Endothelial cell of umbilical vein (primary cell): ENCODE measurements around the gene FRMD4A. TPM values are rescaled to one million over a fixed set of nuclear protein-coding genes. Genes with fewer than 3 reads are reported as not detected.

Experiments
- BruUV-seq: library from RNA; stranded (reverse); fragments of 400-500 nt; replicated peaks from 2 replicates; lab custom pipeline; 2021; lab: Mats Ljungman, UMichigan
- CTCF ChIA-PET: fragments of 300-600, 350-600 bp; sonication (Branson Sonifier 250); formaldehyde crosslinking; loops from one replicate; lab custom pipeline; 2021; ENCODE audit warnings: antibody characterized with exemption, inconsistent platforms; lab: Charles Lee
- POLR2A ChIA-PET: fragments of 300-600, 350-600 bp; sonication (Branson Sonifier 250); formaldehyde crosslinking; loops from one replicate; lab custom pipeline; 2021; ENCODE audit warnings: antibody characterized with exemption, inconsistent platforms; lab: Charles Lee
- DNase-seq: peaks from one replicate; pipeline ENCODE4 v3.0.0-alpha.2; 2011; ENCODE audit warnings: low read depth, low spot score
- FAIRE-seq: peaks from 2 replicates; lab custom pipeline; 2011; peaks lifted over from hg19 to GRCh38; lab: Jason Lieb, UNC
- H2AFZ ChIP-seq: 2 replicates; pipeline ENCODE4 v1.6.0; 2012; ENCODE audit warnings: low read depth, low read length, control low read depth, inconsistent platforms
- H3K27ac ChIP-seq: 2 replicates; pipeline ENCODE4 v1.5.1; 2011; ENCODE audit warnings: low read depth, mild to moderate bottlenecking, control low read depth, low read length, moderate library complexity; ENCODE audit not compliant: insufficient read depth
- H3K27me3 ChIP-seq, 2 experiments: 2 replicates each; pipeline versions ENCODE4 v1.6.0 to v1.6.1; 2011; ENCODE audit warnings: low read length in 2 of 2, mixed read lengths in 1 of 2; ENCODE audit not compliant: control insufficient read depth in 2 of 2, insufficient read depth in 2 of 2
- H3K36me3 ChIP-seq, 2 experiments: 2 replicates in 1 of 2; 3 replicates in 1 of 2; pipeline ENCODE4 v1.5.1; 2011; ENCODE audit warnings: low read length in 2 of 2, mild to moderate bottlenecking in 1 of 2, moderate library complexity in 1 of 2; ENCODE audit not compliant: control insufficient read depth in 2 of 2, insufficient read depth in 2 of 2; ENCODE audit errors: extremely low read depth in 1 of 2
- H3K4me1 ChIP-seq: 3 replicates; pipeline ENCODE4 v1.5.1; 2011; ENCODE audit warnings: mild to moderate bottlenecking, low read length; ENCODE audit not compliant: control insufficient read depth, insufficient read depth; ENCODE audit errors: extremely low read depth
- H3K4me2 ChIP-seq: 2 replicates; pipeline ENCODE4 v1.6.1; 2011; ENCODE audit warnings: low read length, control low read depth, mixed read lengths; ENCODE audit not compliant: insufficient read depth
- H3K4me3 ChIP-seq, 3 experiments: fragments of 200-600 bp in 1 of 3; sonication (generic), shearing (Covaris generic) in 1 of 3; replicated peaks in 1 of 3; 2 replicates each; pipeline ENCODE4 v1.5.1; 2011 to 2016; ENCODE audit warnings: control low read depth in 3 of 3, low read length in 3 of 3, mild to moderate bottlenecking in 2 of 3, inconsistent platforms in 1 of 3, low read depth in 1 of 3, moderate library complexity in 1 of 3; ENCODE audit not compliant: insufficient read depth in 1 of 3
- H3K79me2 ChIP-seq: 2 replicates; pipeline ENCODE4 v1.6.0; 2012; ENCODE audit warnings: low read length, inconsistent platforms; ENCODE audit not compliant: control insufficient read depth, insufficient read depth
- H3K9ac ChIP-seq: replicated peaks from 2 replicates; pipeline ENCODE3; 2011; ENCODE audit warnings: low read length, control low read depth; ENCODE audit not compliant: insufficient read depth; ENCODE audit errors: extremely low read depth
- H3K9me1 ChIP-seq: replicated peaks from 3 replicates; pipeline ENCODE4 v1.6.0; 2011; ENCODE audit warnings: mild to moderate bottlenecking, low read length; ENCODE audit not compliant: control insufficient read depth, insufficient read depth; ENCODE audit errors: extremely low read depth
- H3K9me3 ChIP-seq: replicated peaks from 2 replicates; pipeline ENCODE4 v1.5.1; 2012; ENCODE audit warnings: low read length, inconsistent platforms; ENCODE audit not compliant: control insufficient read depth, insufficient read depth
- H4K20me1 ChIP-seq: replicated peaks from 2 replicates; pipeline ENCODE3; 2011; ENCODE audit warnings: mild to moderate bottlenecking, low read length; ENCODE audit not compliant: control insufficient read depth, insufficient read depth; ENCODE audit errors: extremely low read depth
- CTCF ChIP-seq, 2 donors: IDR thresholded peaks; 1 replicate in 1 of 2; 2 replicates in 1 of 2; pipeline ENCODE4 v1.5.1; 2011; ENCODE audit warnings: low read length in 2 of 2, mild to moderate bottlenecking in 2 of 2, moderate library complexity in 2 of 2, control low read depth in 1 of 2, inconsistent platforms in 1 of 2, low read depth in 1 of 2; ENCODE audit not compliant: insufficient read depth in 1 of 2; ENCODE audit errors: extremely low read depth in 1 of 2
- EZH2 ChIP-seq: IDR thresholded peaks from 2 replicates; pipeline ENCODE4 v1.6.1; 2012; ENCODE audit warnings: borderline replicate concordance, low read depth, mild to moderate bottlenecking, moderate library complexity, low read length, inconsistent platforms; ENCODE audit not compliant: severe bottlenecking
- FOS ChIP-seq: IDR thresholded peaks from 2 replicates; pipeline ENCODE4 v1.6.1; 2011; ENCODE audit warnings: mild to moderate bottlenecking, low read length, moderate library complexity, borderline replicate concordance; ENCODE audit not compliant: insufficient read depth
- GATA2 ChIP-seq: IDR thresholded peaks from 2 replicates; pipeline ENCODE4 v1.7.0; 2011; ENCODE audit warnings: low read depth, mild to moderate bottlenecking, moderate library complexity, mixed read lengths, low read length; ENCODE audit not compliant: insufficient read length, insufficient read depth
- JUN ChIP-seq: IDR thresholded peaks from 2 replicates; pipeline ENCODE4 v1.6.1; 2011; ENCODE audit warnings: borderline replicate concordance, low read depth; ENCODE audit not compliant: insufficient read length, insufficient read depth
- MYC ChIP-seq: IDR thresholded peaks from one replicate; pipeline ENCODE4 v1.6.1; 2011; ENCODE audit warnings: mild to moderate bottlenecking, low read depth, low read length
- POLR2A ChIP-seq: IDR thresholded peaks from 2 replicates; pipeline ENCODE4 v1.6.1; 2012; ENCODE audit warnings: low read depth, mild to moderate bottlenecking, control low read depth, low read length
- POLR2AphosphoS5 ChIP-seq: IDR thresholded peaks from 2 replicates; pipeline ENCODE4 v1.6.1; 2012; ENCODE audit warnings: low read depth, mild to moderate bottlenecking, control low read depth, low read length, moderate library complexity; ENCODE audit not compliant: insufficient read depth
- dilution Hi-C: fragments of 300-500 bp; cut with MboI; formaldehyde crosslinking; loops from one replicate; pipeline ENCODE4 v1.15.0; 2019; ENCODE audit warnings: low sequenced_read_pairs; ENCODE audit not compliant: extremely low pct_ligation_motif_present
- intact Hi-C: fragments of 100-400 bp; cut with micrococcal nuclease; formaldehyde crosslinking; loops from one replicate; pipeline ENCODE4 v1.10.0; 2022
- polyA plus RNA-seq, 4 experiments: library from polyadenylated mRNA; depleted of rRNA in 3 of 4; stranded (reverse) in 3 of 4; unstranded in 1 of 4; fragments of >200 nt; gene quantifications; 2 replicates each; pipeline versions ENCODE4 v1.2.1 to v1.2.3, GENCODE V29; 2011 to 2012; ENCODE audit warnings: missing spikeins in 1 of 4
- total RNA-seq: library from RNA; stranded (reverse); gene quantifications from 2 replicates; pipeline ENCODE4 v1.2.3, GENCODE V29; 2021
- TF ChIP-seq, protein P1 (sequence below): IDR thresholded peaks from 2 replicates; pipeline ENCODE4 v1.6.1; 2011; ENCODE audit not compliant: insufficient read depth, insufficient read length

FRMD4A gene
- total and polyA plus RNA-seq, 2 donors (not counting 3 experiments of a cell fraction or from before 2014, with no cell fraction given): 123 to 148 TPM

DNA sequence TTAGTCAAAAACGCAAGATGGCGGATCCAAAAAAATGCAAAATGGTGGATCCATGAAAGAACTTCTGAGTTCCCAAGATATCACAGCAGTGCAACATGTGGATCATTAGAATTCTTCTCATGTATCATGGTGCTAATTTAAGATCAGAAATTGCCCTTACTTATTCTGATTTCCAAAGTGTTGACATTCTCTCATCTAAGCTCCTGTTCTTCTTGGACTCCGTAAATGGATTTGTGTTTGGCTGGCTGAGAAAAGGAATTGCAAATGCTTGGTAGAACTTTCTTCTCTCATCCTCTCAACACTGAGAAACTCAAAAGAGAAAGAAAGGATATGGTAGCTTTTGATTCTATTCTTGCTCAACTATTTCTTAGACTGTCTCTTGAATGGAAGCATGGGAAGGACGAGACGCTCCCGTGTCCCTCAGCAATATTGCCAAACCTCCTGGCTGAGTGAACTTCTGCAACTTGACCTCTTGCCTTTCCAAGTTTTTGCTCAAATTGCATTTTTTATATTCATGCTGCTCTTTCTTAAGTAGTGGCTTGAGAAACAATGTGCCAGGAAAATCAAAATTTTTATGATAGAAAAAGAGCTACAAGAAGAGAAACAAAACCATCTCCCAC lies 44.7 kb downstream of the FRMD4A start:
- Histone ChIP-seq H3K4me2 (no peak overlapping the region), H3K79me2 (no peaks in the 10 kb centered on the region), H3K4me3 (no peak overlapping the region), H3K9me1 (no peaks in the 10 kb centered on the region), H2AFZ (no peak overlapping the region), H3K9me3 (no peaks in the 10 kb centered on the region), H3K9ac (no peak overlapping the region), H4K20me1 (no peaks in the 10 kb centered on the region), H3K36me3 (no peaks in the 10 kb centered on the region), H3K4me1 (no peaks in the 10 kb centered on the region), H3K27ac (no peak overlapping the region), H3K27me3 (peaks cover 8 to 13% of the 10 kb centered on the region in 2 experiments)
- no TSS peak for BruUV-seq
- POLR2A ChIA-PET: no interaction called here
- no peak for FAIRE-seq
- DNase-seq: no peak
- CTCF ChIA-PET: interaction anchor here (1.6 kb wide), 1 partner anchor 13 kb away, joined by 6 read pairs; no protein-coding TSS in a partner anchor
- TF ChIP-seq, protein P1, sequence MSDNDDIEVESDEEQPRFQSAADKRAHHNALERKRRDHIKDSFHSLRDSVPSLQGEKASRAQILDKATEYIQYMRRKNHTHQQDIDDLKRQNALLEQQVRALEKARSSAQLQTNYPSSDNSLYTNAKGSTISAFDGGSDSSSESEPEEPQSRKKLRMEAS: no peak
- TF ChIP-seq MYC (no peak), EZH2 (no peak), JUN (no peak), POLR2AphosphoS5 (no peak), POLR2A (no peak), GATA2 (no peak), CTCF (IDR thresholded peaks at IDR 0.05; ENCODE audit: extremely low read depth in 1 of 2, insufficient read depth in 1 of 2, low read depth in 1 of 2, low read length in 2 of 2) (no peak), FOS (no peak)
- dilution Hi-C loops (no loop called here), intact Hi-C loops (no loop called here)
